C4-2B (cell line): ENCODE measurements around the gene RPL35A.

Experiments
- H3K27ac ChIP-seq: fragments of 450-650 bp; 2 replicates; pipeline ENCODE4 v1.5.1; 2017
- ZFX ChIP-seq: fragments of 450-650 bp; IDR thresholded peaks from 2 replicates; pipeline ENCODE4 v1.6.1; 2017
- TF ChIP-seq, protein P1 (sequence below): fragments of 450-650 bp; conservative IDR thresholded peaks from 2 replicates; pipeline ENCODE4 v1.5.1; 2017; ENCODE audit warnings: mild to moderate bottlenecking

Gene RPL35A

DNA sequence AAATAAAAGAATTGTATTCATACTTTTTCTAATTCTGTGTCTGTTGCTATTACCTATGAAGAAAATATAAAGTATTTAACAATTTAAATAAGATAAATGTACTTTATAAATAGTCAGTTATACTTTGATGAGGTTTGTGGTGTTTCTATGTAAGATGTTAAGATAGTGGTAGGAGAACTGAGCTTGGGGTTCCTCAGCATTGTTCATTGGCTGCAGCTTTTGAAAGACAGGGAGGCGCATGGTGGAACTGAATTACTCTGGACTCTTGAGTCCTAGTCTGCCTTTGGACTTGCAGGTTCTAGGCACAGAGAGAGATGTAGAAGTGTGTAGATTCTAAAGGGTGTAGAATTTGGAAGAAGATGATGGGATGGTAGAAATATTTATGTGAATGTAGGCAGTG lies 33.1 kb downstream of the RPL35A start:
- H3K27ac ChIP-seq: no peak overlapping the region
- TF ChIP-seq ZFX: no peak
- TF ChIP-seq, protein P1, sequence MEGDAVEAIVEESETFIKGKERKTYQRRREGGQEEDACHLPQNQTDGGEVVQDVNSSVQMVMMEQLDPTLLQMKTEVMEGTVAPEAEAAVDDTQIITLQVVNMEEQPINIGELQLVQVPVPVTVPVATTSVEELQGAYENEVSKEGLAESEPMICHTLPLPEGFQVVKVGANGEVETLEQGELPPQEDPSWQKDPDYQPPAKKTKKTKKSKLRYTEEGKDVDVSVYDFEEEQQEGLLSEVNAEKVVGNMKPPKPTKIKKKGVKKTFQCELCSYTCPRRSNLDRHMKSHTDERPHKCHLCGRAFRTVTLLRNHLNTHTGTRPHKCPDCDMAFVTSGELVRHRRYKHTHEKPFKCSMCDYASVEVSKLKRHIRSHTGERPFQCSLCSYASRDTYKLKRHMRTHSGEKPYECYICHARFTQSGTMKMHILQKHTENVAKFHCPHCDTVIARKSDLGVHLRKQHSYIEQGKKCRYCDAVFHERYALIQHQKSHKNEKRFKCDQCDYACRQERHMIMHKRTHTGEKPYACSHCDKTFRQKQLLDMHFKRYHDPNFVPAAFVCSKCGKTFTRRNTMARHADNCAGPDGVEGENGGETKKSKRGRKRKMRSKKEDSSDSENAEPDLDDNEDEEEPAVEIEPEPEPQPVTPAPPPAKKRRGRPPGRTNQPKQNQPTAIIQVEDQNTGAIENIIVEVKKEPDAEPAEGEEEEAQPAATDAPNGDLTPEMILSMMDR: no peak

GRCh38 chr3:197989651-197990050 lies 39.7 kb downstream of the RPL35A start:
- no peak overlapping the region for H3K27ac ChIP-seq
- no peak for TF ChIP-seq ZFX
- TF ChIP-seq, protein P1: no peak

DNA sequence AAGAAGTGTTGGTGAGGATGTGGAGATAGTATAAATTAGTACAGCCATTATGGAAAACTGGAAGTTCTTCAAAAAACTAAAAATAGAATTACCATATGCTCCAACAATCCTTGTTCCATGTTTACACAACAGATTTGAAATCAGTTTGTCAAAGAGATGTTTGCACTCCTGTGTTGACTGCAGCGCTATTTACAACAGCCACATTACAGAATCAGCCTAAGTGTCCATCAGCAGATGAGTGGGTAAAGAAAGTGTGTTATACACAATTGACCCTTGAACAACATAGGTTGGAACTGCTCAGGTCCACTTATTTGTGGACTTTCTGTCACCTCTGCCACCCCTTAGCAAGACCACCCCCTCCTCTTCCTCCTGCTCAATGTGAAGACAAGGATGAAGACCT lies 44.7 kb downstream of the RPL35A start:
- TF ChIP-seq ZFX: no peak
- TF ChIP-seq, protein P1: no peak
- no peak overlapping the region for H3K27ac ChIP-seq

DNA sequence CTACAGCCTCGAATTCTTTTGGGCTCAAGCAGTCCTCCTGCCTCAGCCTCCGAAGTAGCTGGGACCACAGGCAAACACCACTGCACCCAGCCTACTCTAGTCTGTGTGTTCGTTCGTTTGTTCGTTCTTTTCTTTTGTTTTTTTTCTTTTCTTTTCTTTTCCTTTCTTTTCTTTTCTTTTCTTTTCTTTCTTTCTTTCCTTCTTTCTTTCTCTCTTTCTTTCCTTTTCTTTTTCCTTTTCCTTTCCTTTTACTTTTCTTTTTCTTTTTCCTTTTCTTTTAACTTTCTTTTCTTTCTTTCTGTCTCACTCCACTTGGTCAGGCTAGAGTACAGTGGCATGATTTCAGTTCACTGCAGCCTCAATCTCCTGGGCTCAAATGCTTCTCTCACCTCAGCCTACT lies 46.9 kb downstream of the RPL35A start:
- TF ChIP-seq, protein P1: no peak
- no peak for TF ChIP-seq ZFX
- no peak overlapping the region for H3K27ac ChIP-seq

DNA sequence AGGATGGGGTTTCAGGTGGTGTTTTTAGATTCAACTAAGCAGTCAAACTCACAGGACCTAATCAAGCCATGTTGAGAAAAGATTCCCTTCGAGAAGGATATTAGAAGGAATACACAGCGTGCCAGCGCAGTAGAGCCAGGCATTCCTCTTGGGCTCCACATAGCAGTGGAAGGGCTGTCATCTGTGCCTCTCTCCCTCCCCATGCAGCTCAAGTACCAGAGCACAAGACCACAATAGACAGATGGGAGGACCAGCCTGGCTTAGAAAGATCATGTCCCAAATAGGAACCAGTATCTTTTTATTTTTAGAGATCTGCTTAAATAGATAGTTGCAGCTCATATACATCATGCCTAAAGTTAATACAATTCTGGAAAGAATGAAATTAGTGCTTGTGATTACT lies 47.9 kb downstream of the RPL35A start:
- H3K27ac ChIP-seq: no peak overlapping the region
- no peak for TF ChIP-seq ZFX
- TF ChIP-seq, protein P1: no peak
